Adrenal gland (tissue), 5 donors: ENCODE results near the gene TMCC1.

ENCODE experiments used
- POLR2A ChIP-seq, 2 donors: fragments of 450-650 bp; IDR thresholded peaks; one replicate each; pipeline ENCODE4 v1.6.1; 2017; ENCODE audit warnings: antibody characterized with exemption in 2 of 2, mild to moderate bottlenecking in 2 of 2, moderate library complexity in 1 of 2
- TF ChIP-seq, protein P1 (sequence below), 6 experiments: fragments of 450-650 bp in 4 of 6; fragments of 200-600 bp in 2 of 6; sonication (generic) in 1 of 6; IDR thresholded peaks; 1 replicate in 5 of 6; 2 replicates in 1 of 6; pipeline versions ENCODE4 v1.5.1 to v1.8.0; 2016 to 2021; ENCODE audit warnings: antibody characterized with exemption in 6 of 6, mild to moderate bottlenecking in 2 of 6, moderate library complexity in 1 of 6
- donor health status: DM: no; HTN: no; CAD: no.

DNA sequence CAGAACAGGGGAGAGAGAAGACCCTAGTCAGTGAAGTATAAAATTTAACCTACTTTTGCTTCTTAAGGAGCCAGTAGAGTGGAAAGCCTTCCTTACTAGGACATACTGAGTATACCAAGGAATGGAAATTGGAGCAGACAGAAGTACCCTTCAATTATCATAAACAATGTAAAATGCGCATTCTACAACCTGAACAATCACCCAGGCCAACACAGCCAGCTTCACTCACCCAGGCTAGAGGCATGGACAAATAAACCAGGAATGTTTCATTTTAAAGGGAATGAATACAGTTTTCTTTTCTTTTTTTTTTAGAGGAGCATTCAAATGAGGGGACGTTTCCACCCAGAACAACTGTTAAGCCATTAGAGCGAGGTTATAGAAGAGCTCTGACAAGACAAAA, 245.1 kb downstream of the TMCC1 start:
- TF ChIP-seq, protein P1, sequence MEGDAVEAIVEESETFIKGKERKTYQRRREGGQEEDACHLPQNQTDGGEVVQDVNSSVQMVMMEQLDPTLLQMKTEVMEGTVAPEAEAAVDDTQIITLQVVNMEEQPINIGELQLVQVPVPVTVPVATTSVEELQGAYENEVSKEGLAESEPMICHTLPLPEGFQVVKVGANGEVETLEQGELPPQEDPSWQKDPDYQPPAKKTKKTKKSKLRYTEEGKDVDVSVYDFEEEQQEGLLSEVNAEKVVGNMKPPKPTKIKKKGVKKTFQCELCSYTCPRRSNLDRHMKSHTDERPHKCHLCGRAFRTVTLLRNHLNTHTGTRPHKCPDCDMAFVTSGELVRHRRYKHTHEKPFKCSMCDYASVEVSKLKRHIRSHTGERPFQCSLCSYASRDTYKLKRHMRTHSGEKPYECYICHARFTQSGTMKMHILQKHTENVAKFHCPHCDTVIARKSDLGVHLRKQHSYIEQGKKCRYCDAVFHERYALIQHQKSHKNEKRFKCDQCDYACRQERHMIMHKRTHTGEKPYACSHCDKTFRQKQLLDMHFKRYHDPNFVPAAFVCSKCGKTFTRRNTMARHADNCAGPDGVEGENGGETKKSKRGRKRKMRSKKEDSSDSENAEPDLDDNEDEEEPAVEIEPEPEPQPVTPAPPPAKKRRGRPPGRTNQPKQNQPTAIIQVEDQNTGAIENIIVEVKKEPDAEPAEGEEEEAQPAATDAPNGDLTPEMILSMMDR (IDR thresholded peaks at IDR 0.05), result no peak
- TF ChIP-seq POLR2A (IDR thresholded peaks at IDR 0.05), result no peak
